Smooth muscle cell (in vitro differentiated cells): Measurements from ENCODE around the gene HBG1. TPM values are rescaled to one million over a fixed set of nuclear protein-coding genes. Genes with fewer than 3 reads are reported as not detected.

ENCODE experiments used
- DNase-seq: peaks from one replicate; lab custom pipeline; 2025; ENCODE audit not compliant: unreplicated experiment; lab: John Stamatoyannopoulos, UW
- H2AFZ ChIP-seq: fragments of 200-600 bp; sonication (generic); 2 replicates; pipeline ENCODE4 v1.6.0; 2016; ENCODE audit warnings: antibody characterized with exemption, low read depth, mild to moderate bottlenecking
- H3F3A ChIP-seq: fragments of 200-600 bp; sonication (generic); 2 replicates; pipeline ENCODE4 v1.6.0; 2017; ENCODE audit warnings: antibody characterized with exemption, low read depth
- H3K27ac ChIP-seq: fragments of 200-600 bp; sonication (generic); 2 replicates; pipeline ENCODE4 v1.5.1; 2016; ENCODE audit warnings: low read depth, mild to moderate bottlenecking
- H3K27me3 ChIP-seq: fragments of 200-600 bp; sonication (generic); 2 replicates; pipeline ENCODE4 v1.6.1; 2016; ENCODE audit warnings: low read depth, mild to moderate bottlenecking
- H3K36me3 ChIP-seq: fragments of 200-600 bp; sonication (generic); 2 replicates; pipeline ENCODE4 v1.5.1; 2016; ENCODE audit warnings: low read depth
- H3K4me1 ChIP-seq: fragments of 200-600 bp; sonication (generic); 2 replicates; pipeline ENCODE4 v1.5.1; 2016; ENCODE audit warnings: low read depth
- H3K4me2 ChIP-seq: fragments of 200-600 bp; sonication (generic); 2 replicates; pipeline ENCODE4 v1.6.0; 2016; ENCODE audit warnings: mild to moderate bottlenecking
- H3K4me3 ChIP-seq: fragments of 200-600 bp; sonication (generic); 2 replicates; pipeline ENCODE4 v1.5.1; 2016; ENCODE audit warnings: mild to moderate bottlenecking
- H3K79me2 ChIP-seq: fragments of 200-600 bp; sonication (generic); 2 replicates; pipeline ENCODE4 v1.6.0; 2016; ENCODE audit warnings: low read depth, mild to moderate bottlenecking
- H3K9ac ChIP-seq: fragments of 200-600 bp; sonication (generic); 2 replicates; pipeline ENCODE4 v1.6.0; 2016; ENCODE audit warnings: low read depth
- H3K9me3 ChIP-seq: fragments of 200-600 bp; sonication (generic); replicated peaks from 2 replicates; pipeline ENCODE4 v1.5.1; 2016; ENCODE audit warnings: low read depth
- H4K20me1 ChIP-seq: fragments of 200-600 bp; sonication (generic); 2 replicates; pipeline ENCODE4 v1.6.0; 2016; ENCODE audit warnings: low read depth
- CTCF ChIP-seq: fragments of 200-600 bp; sonication (generic); IDR thresholded peaks from 2 replicates; pipeline ENCODE4 v1.5.1; 2017; ENCODE audit warnings: borderline replicate concordance, mild to moderate bottlenecking, antibody characterized with exemption; ENCODE audit not compliant: insufficient read depth, poor library complexity, severe bottlenecking
- WGBS: methylation state at CpG from one replicate; pipeline ENCODE4 v1.1.7; 2016; ENCODE audit warnings: low lambda C conversion rate; 5-methylcytosine and 5-hydroxymethylcytosine counted together
- polyA plus RNA-seq: library from polyadenylated mRNA; unstranded; fragments of >200 nt; fragmentation: Nextera tagmentation; extraction: Ambion mirVana; gene quantifications from 2 replicates; pipeline ENCODE4 v1.2.1, GENCODE V29; 2016
- total RNA-seq: library from RNA; depleted of rRNA; stranded (reverse); fragments of >200 nt; gene quantifications from 2 replicates; pipeline ENCODE4 v1.2.3, GENCODE V29; 2014

HBG1 gene
- total and polyA plus RNA-seq, 2 experiments from 2014 or later: not detected

- no peaks in the 10 kb centered on the region for H3K36me3 ChIP-seq
- WGBS: 96% methylated on average over 3 of the region's 3 CpGs
Observed at GRCh38 chr11:5247472-5248192, 2.0 kb downstream of the HBG1 start.

GRCh38 chr11:5246772-5247471 lies 2.7 kb downstream of the HBG1 start:
- Histone ChIP-seq H3K27me3 (no peaks in the 10 kb centered on the region), H3K4me1 (no peaks in the 10 kb centered on the region), H4K20me1 (no peaks in the 10 kb centered on the region), H3K36me3 (no peaks in the 10 kb centered on the region), H2AFZ (no peak overlapping the region), H3K79me2 (no peaks in the 10 kb centered on the region), H3K9me3 (no peaks in the 10 kb centered on the region), H3K4me2 (no peak overlapping the region), H3K27ac (no peak overlapping the region), H3F3A (no peaks in the 10 kb centered on the region), H3K9ac (no peak overlapping the region), H3K4me3 (no peak overlapping the region)
- no peak for TF ChIP-seq CTCF
- DNase-seq: no peak
- WGBS: 84% methylated on average over 6 of the region's 6 CpGs

More at GRCh38 chr11:5247472-5248192, 2.0 kb downstream of the HBG1 start:
- Histone ChIP-seq H3K27ac (no peak overlapping the region), H3K27me3 (no peaks in the 10 kb centered on the region), H3F3A (no peaks in the 10 kb centered on the region), H3K4me3 (no peak overlapping the region), H2AFZ (no peak overlapping the region), H3K9me3 (no peaks in the 10 kb centered on the region), H3K4me1 (no peaks in the 10 kb centered on the region), H3K9ac (no peak overlapping the region), H3K79me2 (no peaks in the 10 kb centered on the region), H3K4me2 (no peak overlapping the region), H4K20me1 (no peaks in the 10 kb centered on the region)
- no peak for DNase-seq
- no peak for TF ChIP-seq CTCF

GRCh38 chr11:5245155-5245554 lies 4.5 kb downstream of the HBG1 start:
- H3K9ac ChIP-seq: no peak overlapping the region
- no peak overlapping the region for H3K4me2 ChIP-seq
- TF ChIP-seq CTCF: no peak
- no peaks in the 10 kb centered on the region for H3K4me1 ChIP-seq
- no peaks in the 10 kb centered on the region for H3F3A ChIP-seq
- no peak for DNase-seq
- no peaks in the 10 kb centered on the region for H3K36me3 ChIP-seq
- H3K79me2 ChIP-seq: no peaks in the 10 kb centered on the region
- no peak overlapping the region for H3K27ac ChIP-seq
- 94% methylated on average over 2 of the region's 2 CpGs for WGBS
- H3K4me3 ChIP-seq: no peak overlapping the region
- H4K20me1 ChIP-seq: no peaks in the 10 kb centered on the region
- H3K9me3 ChIP-seq: no peaks in the 10 kb centered on the region
- H3K27me3 ChIP-seq: no peaks in the 10 kb centered on the region
- H2AFZ ChIP-seq: no peak overlapping the region
